Upper lobe of left lung (tissue), 4 donors: ENCODE results near the gene HMGXB3.

Experiments used
- EP300 ChIP-seq, 4 donors: sonication (generic); formaldehyde crosslinking; IDR thresholded peaks; one replicate each; pipeline ENCODE4 v1.5.1; 2017; ENCODE audit warnings: antibody characterized with exemption in 4 of 4, control low read depth in 2 of 4
- POLR2A ChIP-seq, 4 donors: fragments of 450-650 bp; IDR thresholded peaks; one replicate each; pipeline ENCODE4 v1.5.1; 2016 to 2017; ENCODE audit warnings: antibody characterized with exemption in 4 of 4, mild to moderate bottlenecking in 2 of 4
- POLR2AphosphoS5 ChIP-seq, 2 donors: sonication (generic); formaldehyde crosslinking; IDR thresholded peaks; one replicate each; pipeline ENCODE4 v1.5.1; 2017; ENCODE audit warnings: antibody characterized with exemption in 2 of 2
- TF ChIP-seq, protein P1 (sequence below), 6 experiments: fragments of 450-650 bp in 4 of 6; fragments of 200-600 bp in 2 of 6; sonication (generic) in 2 of 6; IDR thresholded peaks; one replicate each; pipeline ENCODE4 v1.5.1; 2016 to 2019; ENCODE audit warnings: antibody characterized with exemption in 6 of 6

- TF ChIP-seq, protein P1, sequence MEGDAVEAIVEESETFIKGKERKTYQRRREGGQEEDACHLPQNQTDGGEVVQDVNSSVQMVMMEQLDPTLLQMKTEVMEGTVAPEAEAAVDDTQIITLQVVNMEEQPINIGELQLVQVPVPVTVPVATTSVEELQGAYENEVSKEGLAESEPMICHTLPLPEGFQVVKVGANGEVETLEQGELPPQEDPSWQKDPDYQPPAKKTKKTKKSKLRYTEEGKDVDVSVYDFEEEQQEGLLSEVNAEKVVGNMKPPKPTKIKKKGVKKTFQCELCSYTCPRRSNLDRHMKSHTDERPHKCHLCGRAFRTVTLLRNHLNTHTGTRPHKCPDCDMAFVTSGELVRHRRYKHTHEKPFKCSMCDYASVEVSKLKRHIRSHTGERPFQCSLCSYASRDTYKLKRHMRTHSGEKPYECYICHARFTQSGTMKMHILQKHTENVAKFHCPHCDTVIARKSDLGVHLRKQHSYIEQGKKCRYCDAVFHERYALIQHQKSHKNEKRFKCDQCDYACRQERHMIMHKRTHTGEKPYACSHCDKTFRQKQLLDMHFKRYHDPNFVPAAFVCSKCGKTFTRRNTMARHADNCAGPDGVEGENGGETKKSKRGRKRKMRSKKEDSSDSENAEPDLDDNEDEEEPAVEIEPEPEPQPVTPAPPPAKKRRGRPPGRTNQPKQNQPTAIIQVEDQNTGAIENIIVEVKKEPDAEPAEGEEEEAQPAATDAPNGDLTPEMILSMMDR (IDR thresholded peaks at IDR 0.05), result no peak
- TF ChIP-seq POLR2A (IDR thresholded peaks at IDR 0.05), result no peak
- TF ChIP-seq POLR2AphosphoS5 (IDR thresholded peaks at IDR 0.05), result no peak
- no peak for TF ChIP-seq EP300 (IDR thresholded peaks at IDR 0.05)
These were observed 33.6 kb upstream of the HMGXB3 start for GRCh38 chr5:149966946-149967345.
